ENCODE results near the gene SH3RF3.

Gene SH3RF3

GRCh38 chr2:109339519-109339966, 210.5 kb downstream of the SH3RF3 start:
- Histone ChIP-seq H3K36me3 (ENCODE audit: control insufficient read depth, insufficient read depth, low read length) (no peaks in the 10 kb centered on the region), H3K4me3 (replicated peaks; ENCODE audit: low read depth, low read length) (no peak overlapping the region), H3K27me3 (replicated peaks; ENCODE audit: control insufficient read depth, insufficient read depth, low read length) (no peaks in the 10 kb centered on the region)
- no peak for TF ChIP-seq CTCF (IDR thresholded peaks at IDR 0.05; ENCODE audit: insufficient read depth, low read length, poor library complexity, severe bottlenecking)
- DNase-seq (ENCODE audit: extremely low read depth, insufficient read length), result no peak

GRCh38 chr2:109340381-109340780, 211.4 kb downstream of the SH3RF3 start:
- Histone ChIP-seq H3K27me3 (replicated peaks; ENCODE audit: control insufficient read depth, insufficient read depth, low read length) (no peaks in the 10 kb centered on the region), H3K36me3 (ENCODE audit: control insufficient read depth, insufficient read depth, low read length) (no peaks in the 10 kb centered on the region), H3K4me3 (replicated peaks; ENCODE audit: low read depth, low read length) (no peak overlapping the region)
- DNase-seq (ENCODE audit: extremely low read depth, insufficient read length), result no peak
- TF ChIP-seq CTCF (IDR thresholded peaks at IDR 0.05; ENCODE audit: insufficient read depth, low read length, poor library complexity, severe bottlenecking), result no peak

GRCh38 chr2:109341355-109342255, 212.6 kb downstream of the SH3RF3 start:
- DNase-seq (ENCODE audit: extremely low read depth, insufficient read length), result no peak
- Histone ChIP-seq H3K36me3 (ENCODE audit: control insufficient read depth, insufficient read depth, low read length) (no peaks in the 10 kb centered on the region), H3K27me3 (replicated peaks; ENCODE audit: control insufficient read depth, insufficient read depth, low read length) (no peaks in the 10 kb centered on the region), H3K4me3 (replicated peaks; ENCODE audit: low read depth, low read length) (no peak overlapping the region)
- TF ChIP-seq CTCF (IDR thresholded peaks at IDR 0.05; ENCODE audit: insufficient read depth, low read length, poor library complexity, severe bottlenecking), result no peak

- H3K4me3 ChIP-seq (replicated peaks; ENCODE audit: low read depth, low read length), result no peak overlapping the region
- TF ChIP-seq CTCF (IDR thresholded peaks at IDR 0.05; ENCODE audit: insufficient read depth, low read length, poor library complexity, severe bottlenecking), result no peak
- DNase-seq (ENCODE audit: extremely low read depth, insufficient read length), result no peak
- no peaks in the 10 kb centered on the region for H3K36me3 ChIP-seq (ENCODE audit: control insufficient read depth, insufficient read depth, low read length)
- no peaks in the 10 kb centered on the region for H3K27me3 ChIP-seq (replicated peaks; ENCODE audit: control insufficient read depth, insufficient read depth, low read length)
Measured at GRCh38 chr2:109342256-109342850, 213.3 kb downstream of the SH3RF3 start.

DNA sequence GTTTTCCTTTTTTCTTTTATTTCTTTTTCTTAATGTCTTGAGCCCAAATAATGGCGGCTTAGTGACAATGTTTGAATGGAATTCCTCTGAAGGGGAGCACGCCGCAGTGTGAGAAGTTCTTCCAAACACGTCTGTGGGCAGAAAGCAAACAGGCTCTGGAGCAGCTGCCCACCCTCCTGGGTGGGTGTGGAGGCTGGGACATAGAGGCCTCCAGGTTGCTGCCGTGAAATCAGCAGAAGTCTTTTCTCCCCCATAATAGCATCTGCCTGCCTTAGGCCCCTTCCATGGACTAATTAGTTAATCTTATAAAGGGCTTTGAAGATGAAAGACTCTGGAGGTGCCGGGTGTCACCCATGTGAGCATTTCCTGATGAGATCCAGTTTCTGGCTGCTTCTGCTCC, 213.9 kb downstream of the SH3RF3 start:
- no peaks in the 10 kb centered on the region for H3K36me3 ChIP-seq (ENCODE audit: control insufficient read depth, insufficient read depth, low read length)
- TF ChIP-seq CTCF (IDR thresholded peaks at IDR 0.05; ENCODE audit: insufficient read depth, low read length, poor library complexity, severe bottlenecking), result no peak
- H3K27me3 ChIP-seq (replicated peaks; ENCODE audit: control insufficient read depth, insufficient read depth, low read length), result no peaks in the 10 kb centered on the region
- no peak for DNase-seq (ENCODE audit: extremely low read depth, insufficient read length)
- no peak overlapping the region for H3K4me3 ChIP-seq (replicated peaks; ENCODE audit: low read depth, low read length)
